Muscle of leg (tissue), 11 donors: ENCODE measurements around the gene EXOC4. TPM values are rescaled to one million over a fixed set of nuclear protein-coding genes. Genes with fewer than 3 reads are reported as not detected.
A peak's percentile ranks its signal among the peaks of the same experiment; 100 is the strongest.

Experiments
- DNase-seq: peaks from one replicate; pipeline ENCODE4 v3.0.0; 2013
- H3K27ac ChIP-seq: one replicate; pipeline ENCODE4 v1.5.1; 2013; ENCODE audit warnings: mild to moderate bottlenecking, low read length, control low read depth
- H3K27me3 ChIP-seq: one replicate; pipeline ENCODE4 v1.6.1; 2013; ENCODE audit warnings: low read length; ENCODE audit not compliant: control insufficient read depth, insufficient read depth
- H3K36me3 ChIP-seq: one replicate; pipeline ENCODE4 v1.6.1; 2013; ENCODE audit warnings: low read length; ENCODE audit not compliant: control insufficient read depth, insufficient read depth
- H3K4me1 ChIP-seq: one replicate; pipeline ENCODE4 v1.6.1; 2013; ENCODE audit warnings: low read length; ENCODE audit not compliant: control insufficient read depth, insufficient read depth
- H3K4me3 ChIP-seq: one replicate; pipeline ENCODE4 v1.5.1; 2013; ENCODE audit warnings: low read length, control low read depth
- H3K9me3 ChIP-seq: replicated peaks from 2 replicates; pipeline ENCODE4 v1.6.1; 2013; ENCODE audit warnings: low read depth, low read length; ENCODE audit not compliant: control insufficient read depth
- WGBS: methylation state at CpG from one replicate; pipeline ENCODE4 v1.1.5; 2013; ENCODE audit warnings: missing lambda C conversion rate; ENCODE audit not compliant: insufficient coverage; 5-methylcytosine and 5-hydroxymethylcytosine counted together
- polyA plus RNA-seq, 8 donors: library from polyadenylated mRNA; unstranded; fragments of 120-200 nt; gene quantifications; one replicate each; pipeline versions ENCODE4 v1.2.1 to v1.2.3, GENCODE V29; 2013; ENCODE audit warnings: inconsistent platforms in 1 of 8, low replicate concordance in 1 of 8; ENCODE audit not compliant: insufficient read length in 8 of 8, insufficient read depth in 1 of 8
- total RNA-seq: library from RNA; stranded (reverse); fragments of 120-200 nt; gene quantifications from one replicate; pipeline ENCODE4 v1.2.4, GENCODE V29; 2013

EXOC4 gene
- total and polyA plus RNA-seq, 9 donors: 37.3 to 64.9 (median 41.1) TPM

DNA sequence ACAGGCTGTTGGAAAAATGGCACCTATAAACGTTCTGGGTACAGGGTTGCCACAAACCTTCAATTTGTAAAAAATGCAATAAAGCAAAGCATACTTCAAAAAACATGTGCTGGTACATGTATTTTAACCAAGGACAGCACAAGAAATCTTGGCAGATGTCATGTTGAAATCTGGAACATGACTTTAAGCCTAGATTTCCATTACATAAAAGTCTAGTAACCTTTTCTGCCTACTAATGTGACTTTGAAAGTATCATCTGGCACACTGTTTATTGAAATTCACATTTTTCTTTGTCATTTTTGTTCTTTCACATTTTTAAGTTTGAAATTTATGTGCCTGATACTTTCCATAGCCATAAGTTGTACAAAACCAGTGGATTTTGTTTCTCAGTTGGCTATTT lies 296.8 kb downstream of the EXOC4 start:
- no peaks in the 10 kb centered on the region for H3K36me3 ChIP-seq
- H3K9me3 ChIP-seq: no peaks in the 10 kb centered on the region
- DNase-seq: peak; percentile 45
- no peaks in the 10 kb centered on the region for H3K27me3 ChIP-seq
- no peak overlapping the region for H3K4me3 ChIP-seq
- no peak overlapping the region for H3K27ac ChIP-seq
- WGBS: no CpG with 5 or more reads among the region's 1 CpG
- H3K4me1 ChIP-seq: no peaks in the 10 kb centered on the region

DNA sequence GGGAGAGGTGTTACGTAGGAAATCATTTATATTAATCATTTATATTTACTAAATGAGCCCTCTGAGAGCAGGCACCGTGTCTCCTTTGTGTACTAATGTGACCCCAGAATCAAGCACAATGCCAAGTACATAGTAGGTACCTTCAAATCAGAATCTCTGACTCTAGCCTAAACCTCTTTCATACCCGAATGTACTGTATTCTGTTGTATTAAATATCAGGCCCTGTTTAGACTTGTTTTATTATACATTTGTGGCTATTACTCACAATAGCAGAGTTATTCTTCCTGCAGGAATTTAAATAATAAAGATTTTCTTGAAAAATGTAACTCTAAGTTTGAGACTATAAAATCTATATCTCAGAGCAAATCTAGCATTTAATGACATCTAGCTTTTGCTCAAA lies 297.3 kb downstream of the EXOC4 start:
- no peaks in the 10 kb centered on the region for H3K27me3 ChIP-seq
- H3K4me1 ChIP-seq: no peaks in the 10 kb centered on the region
- H3K9me3 ChIP-seq: no peaks in the 10 kb centered on the region
- H3K36me3 ChIP-seq: no peaks in the 10 kb centered on the region
- no peak overlapping the region for H3K4me3 ChIP-seq
- no peak for DNase-seq
- H3K27ac ChIP-seq: no peak overlapping the region
- no CpG with 5 or more reads among the region's 3 CpGs for WGBS

DNA sequence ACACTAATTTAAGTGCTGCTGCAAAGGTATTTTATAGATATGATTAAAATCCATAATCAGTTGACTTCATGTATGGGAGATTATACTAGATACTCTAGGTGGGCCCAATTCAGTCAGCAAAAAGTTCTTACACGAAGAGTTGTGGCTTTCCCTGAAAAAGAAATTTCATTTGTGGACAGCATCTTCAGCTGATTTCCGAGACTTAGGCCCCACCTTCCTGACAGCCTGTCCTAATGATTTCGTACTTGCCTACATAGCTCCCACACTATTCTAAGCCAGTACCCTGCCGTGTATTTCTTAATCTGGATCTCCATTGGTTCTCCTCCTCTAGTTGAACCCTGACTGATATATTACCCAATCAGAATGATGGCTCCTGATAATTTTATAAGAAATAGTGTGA lies 297.9 kb downstream of the EXOC4 start:
- WGBS: 86% methylated on average over 3 of the region's 4 CpGs
- Histone ChIP-seq H3K36me3 (no peaks in the 10 kb centered on the region), H3K27me3 (no peaks in the 10 kb centered on the region), H3K4me1 (no peaks in the 10 kb centered on the region), H3K27ac (no peak overlapping the region), H3K4me3 (no peak overlapping the region), H3K9me3 (no peaks in the 10 kb centered on the region)
- no peak for DNase-seq

DNA sequence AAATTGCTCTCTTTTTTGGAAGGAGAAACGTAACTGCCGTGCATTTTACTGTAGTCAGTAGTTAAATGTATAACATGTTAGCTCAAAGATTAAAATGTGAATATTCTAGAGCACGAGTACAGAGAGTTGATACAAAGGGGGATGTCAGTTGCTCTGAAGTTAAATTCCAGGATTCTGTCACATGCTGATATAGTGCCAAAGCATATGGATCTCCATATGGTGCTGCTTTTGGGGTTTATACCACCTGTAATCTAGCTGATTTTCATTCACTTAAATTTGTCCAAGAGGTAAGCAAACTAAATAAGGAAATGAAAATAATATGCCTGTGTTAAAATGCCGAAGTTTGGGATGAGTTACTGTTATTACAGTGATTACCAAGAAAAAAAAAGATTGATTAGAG lies 298.6 kb downstream of the EXOC4 start:
- no peak overlapping the region for H3K27ac ChIP-seq
- WGBS: 73% methylated on average over 3 of the region's 4 CpGs
- no peak overlapping the region for H3K4me3 ChIP-seq
- H3K36me3 ChIP-seq: no peaks in the 10 kb centered on the region
- no peak for DNase-seq
- no peaks in the 10 kb centered on the region for H3K4me1 ChIP-seq
- no peaks in the 10 kb centered on the region for H3K9me3 ChIP-seq
- H3K27me3 ChIP-seq: no peaks in the 10 kb centered on the region

DNA sequence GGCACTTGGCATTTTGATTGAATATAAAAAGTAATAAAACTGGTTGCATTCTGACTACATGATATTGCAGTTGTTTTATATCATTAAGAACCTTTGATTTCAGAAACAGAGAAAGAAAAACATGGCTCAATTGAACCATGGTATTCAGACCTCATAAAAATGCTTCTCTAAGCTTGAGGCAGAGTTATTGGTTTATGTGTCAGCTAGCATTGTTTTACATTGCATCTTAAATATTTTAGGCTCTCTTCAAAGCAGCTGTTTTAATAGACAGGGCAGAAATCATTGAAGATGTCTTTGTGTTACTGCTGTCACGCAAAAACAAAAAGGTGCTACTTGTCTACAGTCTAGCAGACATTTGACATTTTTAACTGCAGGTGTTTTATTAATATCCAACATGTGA lies 299.2 kb downstream of the EXOC4 start:
- Histone ChIP-seq H3K4me1 (no peaks in the 10 kb centered on the region), H3K27ac (no peak overlapping the region), H3K4me3 (no peak overlapping the region), H3K36me3 (no peaks in the 10 kb centered on the region), H3K9me3 (no peaks in the 10 kb centered on the region), H3K27me3 (no peaks in the 10 kb centered on the region)
- DNase-seq: no peak
- WGBS: no CpG with 5 or more reads among the region's 1 CpG

DNA sequence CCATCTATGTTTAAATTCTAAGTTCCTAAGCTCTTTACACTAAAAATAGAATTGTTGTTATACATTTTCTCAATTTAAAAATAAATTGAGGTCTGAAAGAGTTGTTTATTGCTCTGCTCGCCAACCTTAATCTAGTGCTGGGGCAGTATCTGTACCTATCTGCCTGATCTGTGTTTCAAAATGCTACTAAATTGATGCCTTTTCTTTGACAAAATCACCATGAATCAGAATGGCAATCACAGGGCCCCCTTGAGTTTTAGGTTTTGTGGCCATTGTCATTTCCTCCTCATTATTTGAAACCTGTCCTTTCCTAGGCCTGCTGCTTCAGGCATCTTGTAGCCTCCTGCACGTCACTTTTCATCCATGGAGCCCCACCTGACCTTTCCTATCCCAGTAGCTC lies 301.5 kb downstream of the EXOC4 start:
- no peaks in the 10 kb centered on the region for H3K36me3 ChIP-seq
- WGBS: 100% methylated on average over 1 of the region's 2 CpGs
- H3K27ac ChIP-seq: no peak overlapping the region
- no peak overlapping the region for H3K4me3 ChIP-seq
- no peaks in the 10 kb centered on the region for H3K27me3 ChIP-seq
- H3K4me1 ChIP-seq: no peaks in the 10 kb centered on the region
- H3K9me3 ChIP-seq: no peaks in the 10 kb centered on the region
- no peak for DNase-seq

DNA sequence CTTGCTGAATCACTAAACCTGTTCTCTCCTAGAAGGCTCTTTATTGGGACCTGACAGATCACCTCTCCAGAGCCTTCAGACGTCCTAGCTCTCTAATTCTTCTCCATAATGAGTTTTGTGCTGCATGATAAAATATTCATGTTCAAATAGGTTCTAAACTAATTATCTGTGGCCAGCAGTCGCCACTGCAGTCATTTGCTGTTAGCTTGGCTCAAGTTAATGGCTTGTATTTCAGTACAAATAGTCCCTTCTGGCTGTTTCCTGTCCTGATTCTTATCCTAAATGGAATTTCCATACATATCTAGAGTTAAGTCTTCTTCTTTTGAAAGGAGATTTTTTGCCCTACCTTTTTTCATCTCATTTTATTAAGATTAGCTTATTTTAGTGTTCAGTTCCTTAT lies 303.2 kb downstream of the EXOC4 start:
- no CpG with 5 or more reads among the region's 2 CpGs for WGBS
- Histone ChIP-seq H3K4me1 (no peaks in the 10 kb centered on the region), H3K27me3 (no peaks in the 10 kb centered on the region), H3K27ac (no peak overlapping the region), H3K36me3 (no peaks in the 10 kb centered on the region), H3K4me3 (no peak overlapping the region), H3K9me3 (no peaks in the 10 kb centered on the region)
- DNase-seq: no peak

DNA sequence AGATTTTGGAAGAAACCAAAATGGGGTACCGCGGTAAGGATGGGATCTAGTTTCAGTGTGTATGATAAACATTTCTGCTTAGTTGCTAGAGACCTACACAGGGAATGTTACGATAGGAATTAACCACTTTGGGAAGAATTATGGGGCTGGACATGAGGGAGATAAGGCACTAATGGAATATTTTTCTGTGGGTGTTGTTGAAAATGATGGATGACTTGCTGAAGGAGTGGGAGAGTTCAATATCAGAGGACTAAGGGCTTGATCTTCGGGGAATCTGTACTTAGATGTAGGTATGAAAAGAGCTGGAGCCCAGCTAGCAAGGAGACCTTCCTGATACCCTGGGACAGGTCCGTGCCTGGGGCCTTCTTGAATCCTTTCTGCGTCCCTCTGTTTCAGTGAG lies 303.7 kb downstream of the EXOC4 start:
- no peak overlapping the region for H3K4me3 ChIP-seq
- H3K4me1 ChIP-seq: no peaks in the 10 kb centered on the region
- no peak overlapping the region for H3K27ac ChIP-seq
- H3K27me3 ChIP-seq: no peaks in the 10 kb centered on the region
- no peaks in the 10 kb centered on the region for H3K9me3 ChIP-seq
- no peak for DNase-seq
- 91% methylated on average over 4 of the region's 6 CpGs for WGBS
- no peaks in the 10 kb centered on the region for H3K36me3 ChIP-seq

DNA sequence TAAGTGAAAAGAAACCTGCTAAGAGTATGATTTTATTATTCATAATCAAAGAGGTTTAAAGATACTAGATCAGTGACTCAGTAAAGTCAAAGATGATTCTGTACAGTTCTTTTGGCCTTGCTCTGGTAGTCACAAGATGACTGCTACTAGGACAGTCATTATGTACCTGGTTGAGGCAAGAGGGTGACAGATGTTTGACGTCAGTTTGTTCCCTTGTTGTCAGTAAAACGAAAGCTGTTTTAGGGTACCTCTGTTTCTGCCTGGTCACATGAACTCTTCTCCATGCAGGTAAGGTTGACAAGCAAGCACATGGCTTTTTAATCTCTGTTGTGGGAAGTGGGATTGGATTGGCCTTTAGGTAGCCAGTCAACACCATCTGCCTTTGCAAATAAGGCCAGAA lies 308.0 kb downstream of the EXOC4 start:
- no CpG with 5 or more reads among the region's 2 CpGs for WGBS

DNA sequence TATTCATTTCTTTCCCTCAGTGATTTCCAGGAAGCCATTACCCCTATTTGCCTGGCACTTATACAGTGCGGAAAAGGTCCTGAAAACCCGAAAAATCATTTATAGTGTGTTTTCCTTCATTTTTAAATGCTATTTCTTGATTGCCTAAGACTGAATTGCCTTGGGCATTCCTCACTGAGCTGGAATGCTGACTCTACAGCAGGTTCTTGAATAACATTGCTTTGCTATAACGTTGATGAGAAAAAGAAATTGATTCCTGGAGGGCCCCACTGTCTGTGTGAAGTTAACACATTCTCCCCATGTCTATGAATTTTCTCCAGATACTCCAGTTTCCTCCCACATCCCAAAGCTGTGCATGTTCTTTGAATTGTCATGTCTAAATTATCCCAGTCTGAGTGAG lies 308.5 kb downstream of the EXOC4 start:
- Histone ChIP-seq H3K4me1 (no peaks in the 10 kb centered on the region), H3K4me3 (no peak overlapping the region), H3K27me3 (no peaks in the 10 kb centered on the region), H3K9me3 (no peaks in the 10 kb centered on the region), H3K36me3 (no peaks in the 10 kb centered on the region), H3K27ac (no peak overlapping the region)
- no peak for DNase-seq
- no CpG with 5 or more reads among the region's 3 CpGs for WGBS

More for the DNA sequence above, 308.0 kb downstream of the EXOC4 start:
- Histone ChIP-seq H3K4me3 (no peak overlapping the region), H3K27me3 (no peaks in the 10 kb centered on the region), H3K4me1 (no peaks in the 10 kb centered on the region), H3K9me3 (no peaks in the 10 kb centered on the region), H3K36me3 (no peaks in the 10 kb centered on the region), H3K27ac (no peak overlapping the region)
- DNase-seq: no peak

DNA sequence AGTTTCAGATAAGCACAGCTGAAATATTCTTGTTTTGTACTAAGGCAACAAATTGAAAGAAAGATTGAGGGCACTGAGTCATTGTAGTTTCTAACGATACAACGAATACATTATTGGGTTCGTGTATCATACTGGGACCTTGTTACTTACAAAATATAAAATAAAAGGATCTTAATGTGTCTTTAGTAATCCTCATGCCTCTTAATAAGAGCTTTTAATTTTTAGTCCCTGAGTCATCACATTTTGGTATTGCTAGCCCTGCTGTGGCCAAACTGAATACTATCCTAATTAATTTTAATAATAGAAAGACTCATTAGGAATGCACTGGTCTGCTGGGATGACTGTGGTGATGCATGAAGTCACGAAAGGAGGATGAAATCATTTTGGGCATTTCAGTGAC lies 309.7 kb downstream of the EXOC4 start:
- no peak overlapping the region for H3K4me3 ChIP-seq
- no peaks in the 10 kb centered on the region for H3K9me3 ChIP-seq
- H3K36me3 ChIP-seq: no peaks in the 10 kb centered on the region
- WGBS: 67% methylated on average over 1 of the region's 4 CpGs
- no peaks in the 10 kb centered on the region for H3K27me3 ChIP-seq
- no peak for DNase-seq
- no peaks in the 10 kb centered on the region for H3K4me1 ChIP-seq
- H3K27ac ChIP-seq: no peak overlapping the region
